ENCODE results near the gene CSF2RB. TPM values are rescaled to one million over a fixed set of nuclear protein-coding genes. Genes with fewer than 3 reads are reported as not detected.

CSF2RB gene
- total and polyA plus RNA-seq, 10 of the 15 experiments (the other 5 are each of a cell fraction or from before 2014, with no cell fraction given): 0.82 to 12.5 (median 5.4) TPM

DNA sequence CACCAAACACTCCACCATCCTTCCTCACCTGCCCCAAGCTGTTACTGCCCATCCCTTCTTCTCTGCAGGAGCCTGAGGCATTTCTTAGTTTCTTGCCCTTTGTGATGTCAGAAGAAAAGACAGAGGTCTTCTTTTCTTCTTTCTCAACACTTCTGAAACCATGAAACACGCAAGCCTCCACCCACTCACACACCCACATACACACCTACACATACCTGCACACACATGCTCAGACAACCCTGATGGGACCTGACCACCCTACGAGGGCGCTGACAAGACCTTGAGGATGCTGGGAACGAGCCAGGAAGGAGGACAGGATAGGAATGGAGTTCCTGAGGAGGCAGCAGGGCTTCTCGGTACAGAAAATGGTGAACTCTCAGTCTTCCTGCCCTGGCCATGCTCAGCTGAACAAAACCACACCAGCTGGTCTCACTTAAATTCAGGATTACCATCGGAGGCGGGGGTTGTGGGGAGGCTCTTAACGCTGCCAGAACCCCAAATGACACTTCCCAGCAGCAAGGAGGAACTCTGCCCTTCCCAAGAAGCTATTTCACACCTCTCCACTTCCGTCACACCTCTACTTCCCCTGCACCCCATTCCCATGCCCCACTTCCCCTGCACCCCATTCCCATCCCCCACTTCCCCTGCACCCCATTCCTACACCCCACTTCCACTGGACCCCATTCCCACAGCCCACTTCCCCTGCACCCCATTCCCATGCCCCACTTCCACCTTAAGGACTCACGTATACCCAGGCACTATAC is 41.0 kb downstream of the CSF2RB start (continued):
- TF ChIP-seq EP300 (IDR thresholded peaks at IDR 0.05; ENCODE audit: borderline replicate concordance in 1 of 2, control insufficient read depth in 1 of 2, low read depth in 2 of 2, low read length in 2 of 2): peak in 1 of 2 experiments; percentile 40; a peak in 1 of 4 replicates
- TF ChIP-seq SREBF1 (IDR thresholded peaks at IDR 0.05; ENCODE audit: low read length): no peak
- TF ChIP-seq TCF3 (IDR thresholded peaks at IDR 0.05; ENCODE audit: borderline replicate concordance, insufficient read depth, low read depth, low read length): peak; percentile 81; the same call in 1 of the 2 replicates
- no peak for TF ChIP-seq BHLHE40 (IDR thresholded peaks at IDR 0.05; ENCODE audit: borderline replicate concordance in 1 of 2, low read depth in 2 of 2, low read length in 1 of 2)
- no peak for TF ChIP-seq SMAD5 (IDR thresholded peaks at IDR 0.05; ENCODE audit: low read depth)
- TF ChIP-seq, protein P1, sequence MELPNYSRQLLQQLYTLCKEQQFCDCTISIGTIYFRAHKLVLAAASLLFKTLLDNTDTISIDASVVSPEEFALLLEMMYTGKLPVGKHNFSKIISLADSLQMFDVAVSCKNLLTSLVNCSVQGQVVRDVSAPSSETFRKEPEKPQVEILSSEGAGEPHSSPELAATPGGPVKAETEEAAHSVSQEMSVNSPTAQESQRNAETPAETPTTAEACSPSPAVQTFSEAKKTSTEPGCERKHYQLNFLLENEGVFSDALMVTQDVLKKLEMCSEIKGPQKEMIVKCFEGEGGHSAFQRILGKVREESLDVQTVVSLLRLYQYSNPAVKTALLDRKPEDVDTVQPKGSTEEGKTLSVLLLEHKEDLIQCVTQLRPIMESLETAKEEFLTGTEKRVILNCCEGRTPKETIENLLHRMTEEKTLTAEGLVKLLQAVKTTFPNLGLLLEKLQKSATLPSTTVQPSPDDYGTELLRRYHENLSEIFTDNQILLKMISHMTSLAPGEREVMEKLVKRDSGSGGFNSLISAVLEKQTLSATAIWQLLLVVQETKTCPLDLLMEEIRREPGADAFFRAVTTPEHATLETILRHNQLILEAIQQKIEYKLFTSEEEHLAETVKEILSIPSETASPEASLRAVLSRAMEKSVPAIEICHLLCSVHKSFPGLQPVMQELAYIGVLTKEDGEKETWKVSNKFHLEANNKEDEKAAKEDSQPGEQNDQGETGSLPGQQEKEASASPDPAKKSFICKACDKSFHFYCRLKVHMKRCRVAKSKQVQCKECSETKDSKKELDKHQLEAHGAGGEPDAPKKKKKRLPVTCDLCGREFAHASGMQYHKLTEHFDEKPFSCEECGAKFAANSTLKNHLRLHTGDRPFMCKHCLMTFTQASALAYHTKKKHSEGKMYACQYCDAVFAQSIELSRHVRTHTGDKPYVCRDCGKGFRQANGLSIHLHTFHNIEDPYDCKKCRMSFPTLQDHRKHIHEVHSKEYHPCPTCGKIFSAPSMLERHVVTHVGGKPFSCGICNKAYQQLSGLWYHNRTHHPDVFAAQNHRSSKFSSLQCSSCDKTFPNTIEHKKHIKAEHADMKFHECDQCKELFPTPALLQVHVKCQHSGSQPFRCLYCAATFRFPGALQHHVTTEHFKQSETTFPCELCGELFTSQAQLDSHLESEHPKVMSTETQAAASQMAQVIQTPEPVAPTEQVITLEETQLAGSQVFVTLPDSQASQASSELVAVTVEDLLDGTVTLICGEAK (IDR thresholded peaks at IDR 0.05; ENCODE audit: borderline replicate concordance): no peak
- TF ChIP-seq ZSCAN29 (IDR thresholded peaks at IDR 0.05): no peak
- TF ChIP-seq, protein P2, sequence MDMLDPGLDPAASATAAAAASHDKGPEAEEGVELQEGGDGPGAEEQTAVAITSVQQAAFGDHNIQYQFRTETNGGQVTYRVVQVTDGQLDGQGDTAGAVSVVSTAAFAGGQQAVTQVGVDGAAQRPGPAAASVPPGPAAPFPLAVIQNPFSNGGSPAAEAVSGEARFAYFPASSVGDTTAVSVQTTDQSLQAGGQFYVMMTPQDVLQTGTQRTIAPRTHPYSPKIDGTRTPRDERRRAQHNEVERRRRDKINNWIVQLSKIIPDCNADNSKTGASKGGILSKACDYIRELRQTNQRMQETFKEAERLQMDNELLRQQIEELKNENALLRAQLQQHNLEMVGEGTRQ (IDR thresholded peaks at IDR 0.05; ENCODE audit: borderline replicate concordance, low read depth, low read length): no peak
- no peak for TF ChIP-seq PAX8 (IDR thresholded peaks at IDR 0.05)
- TF ChIP-seq MTA3 (IDR thresholded peaks at IDR 0.05; ENCODE audit: borderline replicate concordance, low read length): 0 out of 2 replicates have a peak, but pooled peaks have one; percentile 24
- TF ChIP-seq, protein P3, sequence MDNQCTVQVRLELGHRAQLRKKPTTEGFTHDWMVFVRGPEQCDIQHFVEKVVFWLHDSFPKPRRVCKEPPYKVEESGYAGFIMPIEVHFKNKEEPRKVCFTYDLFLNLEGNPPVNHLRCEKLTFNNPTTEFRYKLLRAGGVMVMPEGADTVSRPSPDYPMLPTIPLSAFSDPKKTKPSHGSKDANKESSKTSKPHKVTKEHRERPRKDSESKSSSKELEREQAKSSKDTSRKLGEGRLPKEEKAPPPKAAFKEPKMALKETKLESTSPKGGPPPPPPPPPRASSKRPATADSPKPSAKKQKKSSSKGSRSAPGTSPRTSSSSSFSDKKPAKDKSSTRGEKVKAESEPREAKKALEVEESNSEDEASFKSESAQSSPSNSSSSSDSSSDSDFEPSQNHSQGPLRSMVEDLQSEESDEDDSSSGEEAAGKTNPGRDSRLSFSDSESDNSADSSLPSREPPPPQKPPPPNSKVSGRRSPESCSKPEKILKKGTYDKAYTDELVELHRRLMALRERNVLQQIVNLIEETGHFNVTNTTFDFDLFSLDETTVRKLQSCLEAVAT (IDR thresholded peaks at IDR 0.05): no peak
- no peak for TF ChIP-seq GABPA (IDR thresholded peaks at IDR 0.05; ENCODE audit: low read depth)
- TF ChIP-seq, protein P4, sequence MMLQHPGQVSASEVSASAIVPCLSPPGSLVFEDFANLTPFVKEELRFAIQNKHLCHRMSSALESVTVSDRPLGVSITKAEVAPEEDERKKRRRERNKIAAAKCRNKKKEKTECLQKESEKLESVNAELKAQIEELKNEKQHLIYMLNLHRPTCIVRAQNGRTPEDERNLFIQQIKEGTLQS (IDR thresholded peaks at IDR 0.05; ENCODE audit: borderline replicate concordance, extremely low read depth, low read depth, low read length): no peak
- TF ChIP-seq POLR2AphosphoS2 (IDR thresholded peaks at IDR 0.05; ENCODE audit: low read depth, low read length): no peak
- TF ChIP-seq SP1 (IDR thresholded peaks at IDR 0.05; ENCODE audit: low read depth, low read length): peak; percentile 17
- TF ChIP-seq RB1 (IDR thresholded peaks at IDR 0.05; ENCODE audit: borderline replicate concordance): no peak
- TF ChIP-seq, protein P5, sequence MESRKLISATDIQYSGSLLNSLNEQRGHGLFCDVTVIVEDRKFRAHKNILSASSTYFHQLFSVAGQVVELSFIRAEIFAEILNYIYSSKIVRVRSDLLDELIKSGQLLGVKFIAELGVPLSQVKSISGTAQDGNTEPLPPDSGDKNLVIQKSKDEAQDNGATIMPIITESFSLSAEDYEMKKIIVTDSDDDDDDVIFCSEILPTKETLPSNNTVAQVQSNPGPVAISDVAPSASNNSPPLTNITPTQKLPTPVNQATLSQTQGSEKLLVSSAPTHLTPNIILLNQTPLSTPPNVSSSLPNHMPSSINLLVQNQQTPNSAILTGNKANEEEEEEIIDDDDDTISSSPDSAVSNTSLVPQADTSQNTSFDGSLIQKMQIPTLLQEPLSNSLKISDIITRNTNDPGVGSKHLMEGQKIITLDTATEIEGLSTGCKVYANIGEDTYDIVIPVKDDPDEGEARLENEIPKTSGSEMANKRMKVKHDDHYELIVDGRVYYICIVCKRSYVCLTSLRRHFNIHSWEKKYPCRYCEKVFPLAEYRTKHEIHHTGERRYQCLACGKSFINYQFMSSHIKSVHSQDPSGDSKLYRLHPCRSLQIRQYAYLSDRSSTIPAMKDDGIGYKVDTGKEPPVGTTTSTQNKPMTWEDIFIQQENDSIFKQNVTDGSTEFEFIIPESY (IDR thresholded peaks at IDR 0.05): no peak

Data from GM12878 (cell line).